ENCODE results near the gene RASGEF1B. TPM values are rescaled to one million over a fixed set of nuclear protein-coding genes. Genes with fewer than 3 reads are reported as not detected.

RASGEF1B gene
- not detected in 5 replicates for total RNA-seq (2022; extraction: Qiagen RNA extraction; ENCODE audit: low read depth)

DNA sequence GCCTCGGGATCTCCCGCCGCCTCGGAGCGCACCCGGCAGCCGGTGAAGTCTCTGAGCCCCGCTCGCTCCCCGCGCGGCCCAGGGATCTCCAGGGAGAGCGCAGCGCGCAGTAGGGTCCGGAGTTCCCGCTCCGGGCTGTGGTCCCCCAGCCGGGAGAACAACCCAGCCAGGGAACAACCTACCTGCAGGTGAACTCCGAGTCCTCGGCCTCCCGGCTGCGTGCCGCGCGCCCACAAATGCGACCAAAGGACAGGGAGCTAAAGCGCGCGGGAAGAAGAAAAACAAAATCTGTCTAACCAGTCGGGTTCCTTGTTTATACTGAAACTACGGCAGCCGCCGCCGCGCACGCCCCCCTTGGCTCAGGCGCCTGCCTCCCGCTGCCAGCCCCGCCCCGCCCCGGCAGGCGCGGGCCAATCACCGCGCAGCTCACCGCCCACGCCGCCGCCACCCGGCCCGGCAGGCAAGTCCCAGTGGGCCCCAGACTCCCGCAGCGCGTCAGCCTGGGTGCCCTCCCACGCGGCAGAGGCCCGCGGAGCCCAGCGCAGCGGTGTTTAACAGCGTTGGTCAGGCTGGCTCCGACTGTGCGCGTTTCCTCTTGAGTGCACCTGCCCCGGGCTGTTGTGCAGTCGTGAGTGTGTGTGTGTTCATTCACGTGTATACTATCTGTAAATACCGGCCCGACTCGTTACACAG, at the start of gene RASGEF1B:
TSS of gene RASGEF1B (minus strand) at position 320 of the 693 bp plus-strand sequence. CDS start 12,399 bp downstream, outside the sequence.

Data from A549 treated with CpdA at 1 μM for 4 hours (cell line).